Upper lobe of right lung (tissue), 1 donor: Measurements from ENCODE around the gene ECHDC1. TPM values are rescaled to one million over a fixed set of nuclear protein-coding genes. Genes with fewer than 3 reads are reported as not detected.

Source experiments
- ATAC-seq: fragments of 200-7000 bp; cut with Tn5 transposase; one replicate; pipeline ENCODE4 v1.9.1; 2020; ENCODE audit warnings: mild to moderate bottlenecking, moderate library complexity
- DNase-seq: peaks from one replicate; pipeline ENCODE4 v3.0.0-alpha.2; 2020
- H3K27ac ChIP-seq: fragments of 200-600 bp; one replicate; pipeline ENCODE4 v1.8.0; 2022
- H3K27me3 ChIP-seq: fragments of 200-600 bp; one replicate; pipeline ENCODE4 v1.8.0; 2022; ENCODE audit warnings: mild to moderate bottlenecking
- H3K36me3 ChIP-seq: fragments of 200-600 bp; one replicate; pipeline ENCODE4 v1.8.0; 2022
- H3K4me1 ChIP-seq: fragments of 200-600 bp; one replicate; pipeline ENCODE4 v1.8.0; 2022
- H3K4me3 ChIP-seq: fragments of 200-600 bp; one replicate; pipeline ENCODE4 v1.8.0; 2022; ENCODE audit warnings: mild to moderate bottlenecking
- H3K9me3 ChIP-seq: fragments of 200-600 bp; one replicate; pipeline ENCODE4 v1.8.0; 2022
- intact Hi-C: fragments of 100-400 bp; cut with DNase I; formaldehyde crosslinking; loops from one replicate; pipeline ENCODE4 v1.11.0; 2022
- total RNA-seq: library from RNA; stranded (reverse); fragmentation: NEBNext Ultra II Directional; extraction: Animal tissue kit (Norgen Biotek cat#: 25700); gene quantifications from one replicate; pipeline ENCODE4 v1.2.1, GENCODE V29; 2021
- TF ChIP-seq, protein P1 (sequence below): fragments of 200-600 bp; IDR thresholded peaks from one replicate; pipeline ENCODE4 v1.8.0; 2022; ENCODE audit warnings: antibody characterized with exemption
- donor health status: DM: no; HTN: yes; CAD: no; lungs with severe emphysema.

Gene ECHDC1
- total RNA-seq, 1 donor from 2014 or later: 105 TPM

DNA sequence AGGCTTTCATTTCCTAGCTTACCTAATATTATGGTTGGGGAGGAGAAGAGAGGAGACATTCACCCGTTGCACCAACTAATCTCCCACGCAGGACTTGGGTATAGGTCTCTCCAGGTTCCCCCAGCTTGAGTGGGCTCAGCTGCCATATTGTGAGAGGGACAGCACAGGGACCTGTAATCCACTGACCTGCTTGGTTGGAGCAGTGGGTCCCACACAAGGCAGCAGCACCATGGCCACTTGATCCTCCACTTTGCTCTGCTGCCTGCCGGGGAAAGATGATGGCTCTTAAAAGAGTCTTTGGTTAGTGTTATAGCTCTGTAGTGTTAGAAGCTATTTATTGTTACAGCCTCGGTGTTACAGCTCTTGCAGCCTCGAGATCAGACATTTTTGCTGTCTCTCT is 22.5 kb upstream of the ECHDC1 start:
- no peaks in the 10 kb centered on the region for H3K36me3 ChIP-seq
- no peaks in the 10 kb centered on the region for H3K9me3 ChIP-seq
- no peak overlapping the region for H3K4me3 ChIP-seq
- DNase-seq (no peak), ATAC-seq (peak; percentile 25)
- H3K27ac ChIP-seq: no peak overlapping the region
- TF ChIP-seq, protein P1, sequence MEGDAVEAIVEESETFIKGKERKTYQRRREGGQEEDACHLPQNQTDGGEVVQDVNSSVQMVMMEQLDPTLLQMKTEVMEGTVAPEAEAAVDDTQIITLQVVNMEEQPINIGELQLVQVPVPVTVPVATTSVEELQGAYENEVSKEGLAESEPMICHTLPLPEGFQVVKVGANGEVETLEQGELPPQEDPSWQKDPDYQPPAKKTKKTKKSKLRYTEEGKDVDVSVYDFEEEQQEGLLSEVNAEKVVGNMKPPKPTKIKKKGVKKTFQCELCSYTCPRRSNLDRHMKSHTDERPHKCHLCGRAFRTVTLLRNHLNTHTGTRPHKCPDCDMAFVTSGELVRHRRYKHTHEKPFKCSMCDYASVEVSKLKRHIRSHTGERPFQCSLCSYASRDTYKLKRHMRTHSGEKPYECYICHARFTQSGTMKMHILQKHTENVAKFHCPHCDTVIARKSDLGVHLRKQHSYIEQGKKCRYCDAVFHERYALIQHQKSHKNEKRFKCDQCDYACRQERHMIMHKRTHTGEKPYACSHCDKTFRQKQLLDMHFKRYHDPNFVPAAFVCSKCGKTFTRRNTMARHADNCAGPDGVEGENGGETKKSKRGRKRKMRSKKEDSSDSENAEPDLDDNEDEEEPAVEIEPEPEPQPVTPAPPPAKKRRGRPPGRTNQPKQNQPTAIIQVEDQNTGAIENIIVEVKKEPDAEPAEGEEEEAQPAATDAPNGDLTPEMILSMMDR: no peak
- H3K4me1 ChIP-seq: no peaks in the 10 kb centered on the region
- intact Hi-C loops: no loop called here
- H3K27me3 ChIP-seq: no peaks in the 10 kb centered on the region

GRCh38 chr6:127352524-127352923 is 9.1 kb upstream of the ECHDC1 start:
- intact Hi-C loops: no loop called here
- no peaks in the 10 kb centered on the region for H3K36me3 ChIP-seq
- H3K27me3 ChIP-seq: no peaks in the 10 kb centered on the region
- ATAC-seq (no peak), DNase-seq (no peak)
- no peaks in the 10 kb centered on the region for H3K4me1 ChIP-seq
- TF ChIP-seq, protein P1: no peak
- H3K27ac ChIP-seq: no peak overlapping the region
- no peak overlapping the region for H3K4me3 ChIP-seq
- H3K9me3 ChIP-seq: no peaks in the 10 kb centered on the region

- no peaks in the 10 kb centered on the region for H3K27me3 ChIP-seq
- ATAC-seq (no peak), DNase-seq (no peak)
- TF ChIP-seq, protein P1: no peak
- no peak overlapping the region for H3K27ac ChIP-seq
- no peak overlapping the region for H3K4me3 ChIP-seq
- H3K4me1 ChIP-seq: no peaks in the 10 kb centered on the region
- intact Hi-C loops: no loop called here
- no peaks in the 10 kb centered on the region for H3K9me3 ChIP-seq
- no peaks in the 10 kb centered on the region for H3K36me3 ChIP-seq
These were observed 6.6 kb upstream of the ECHDC1 start for GRCh38 chr6:127349980-127350379.

DNA sequence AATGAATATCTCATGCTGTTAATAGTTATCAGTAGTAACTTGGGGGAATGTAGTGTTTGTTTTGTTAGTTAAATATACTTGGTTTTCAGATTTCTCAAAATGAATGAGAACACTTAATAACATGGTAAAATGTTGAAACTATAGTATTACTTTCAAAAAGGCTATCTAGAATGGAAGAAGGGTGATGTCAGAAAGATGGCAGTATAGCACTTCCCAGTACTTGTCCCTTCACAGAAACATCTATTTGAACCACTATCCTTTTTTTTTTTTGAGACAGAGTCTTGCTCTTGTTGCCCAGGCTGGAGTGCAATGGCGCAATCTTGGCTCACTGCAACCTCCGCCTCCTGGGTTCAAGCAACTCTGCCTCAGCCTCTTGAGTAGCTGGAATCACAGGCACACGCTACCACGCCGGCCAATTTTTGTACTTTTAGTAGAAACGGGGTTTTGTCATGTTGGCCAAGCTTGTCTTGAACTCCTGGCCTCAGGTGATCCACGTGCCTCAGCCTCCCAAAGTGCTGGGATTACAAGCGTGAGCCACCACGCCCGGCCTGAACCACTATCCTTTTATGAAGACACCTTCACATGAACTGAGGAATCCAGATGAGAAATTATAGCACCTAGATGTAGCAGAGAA is 4.7 kb upstream of the ECHDC1 start:
- Histone ChIP-seq H3K4me1 (peaks cover 6% of the 10 kb centered on the region), H3K36me3 (no peaks in the 10 kb centered on the region), H3K27ac (peak overlapping the region; percentile 48), H3K27me3 (no peaks in the 10 kb centered on the region), H3K4me3 (no peak overlapping the region), H3K9me3 (no peaks in the 10 kb centered on the region)
- TF ChIP-seq, protein P1: no peak
- ATAC-seq (peak; percentile 40), DNase-seq (peak; percentile 63)
- intact Hi-C loops: no loop called here

- no peak for ATAC-seq
- H3K27me3 ChIP-seq: no peaks in the 10 kb centered on the region
- no peak overlapping the region for H3K4me3 ChIP-seq
- no peaks in the 10 kb centered on the region for H3K36me3 ChIP-seq
- TF ChIP-seq, protein P1: no peak
- H3K27ac ChIP-seq: no peak overlapping the region
- no peaks in the 10 kb centered on the region for H3K9me3 ChIP-seq
- H3K4me1 ChIP-seq: peaks cover 8% of the 10 kb centered on the region
- DNase-seq: no peak
- intact Hi-C loops: no loop called here
These were observed 3.8 kb upstream of the ECHDC1 start for GRCh38 chr6:127347178-127347577.

- intact Hi-C loops: no loop called here
- Histone ChIP-seq H3K36me3 (no peaks in the 10 kb centered on the region), H3K9me3 (no peaks in the 10 kb centered on the region), H3K4me1 (peaks cover 17% of the 10 kb centered on the region), H3K27ac (peak overlapping the region; percentile 12), H3K27me3 (no peaks in the 10 kb centered on the region), H3K4me3 (no peak overlapping the region)
- TF ChIP-seq, protein P1: no peak
- ATAC-seq: no peak
- no peak for DNase-seq
These were observed 2.1 kb upstream of the ECHDC1 start for GRCh38 chr6:127345521-127345920.
